Hindlimb muscle (tissue), 1 donor: ENCODE measurements around the gene CAMSAP2. TPM values are rescaled to one million over a fixed set of nuclear protein-coding genes. Genes with fewer than 3 reads are reported as not detected.

ENCODE experiments used
- DNase-seq: peaks from one replicate; pipeline ENCODE4 v3.0.0-alpha.2; 2013
- polyA plus RNA-seq: library from polyadenylated mRNA; unstranded; fragments of 120-200 nt; gene quantifications from one replicate; pipeline ENCODE4 v1.2.1, GENCODE V29; 2013; ENCODE audit not compliant: insufficient read length

The CAMSAP2 gene
- 16.4 TPM for polyA plus RNA-seq

- DNase-seq = peak; percentile 92
Measured at GRCh38 chr1:200738327-200738948, at the start of gene CAMSAP2. Gene CAMSAP2 (plus strand): TSS chr1:200738893. CDS start chr1:200739828, 935 bp downstream.

GRCh38 chr1:200692316-200692715 is 46.4 kb upstream of the CAMSAP2 start:
- no peak for DNase-seq

- no peak for DNase-seq
Measured at GRCh38 chr1:200693327-200693726, 45.4 kb upstream of the CAMSAP2 start.

- no peak for DNase-seq
Measured at GRCh38 chr1:200694738-200695137, 44.0 kb upstream of the CAMSAP2 start.

GRCh38 chr1:200699871-200700270 is 38.8 kb upstream of the CAMSAP2 start:
- DNase-seq = no peak

GRCh38 chr1:200704986-200705500 is 33.6 kb upstream of the CAMSAP2 start:
- no peak for DNase-seq

- no peak for DNase-seq
Measured at GRCh38 chr1:200706111-200706814, 32.4 kb upstream of the CAMSAP2 start.

- DNase-seq = no peak
Measured at GRCh38 chr1:200707116-200707515, 31.6 kb upstream of the CAMSAP2 start.

- DNase-seq = no peak
Measured at GRCh38 chr1:200708161-200708560, 30.5 kb upstream of the CAMSAP2 start.

- DNase-seq = no peak
Measured at GRCh38 chr1:200708769-200709168, 29.9 kb upstream of the CAMSAP2 start.

- DNase-seq = no peak
Measured at GRCh38 chr1:200710166-200710565, 28.5 kb upstream of the CAMSAP2 start.

- no peak for DNase-seq
Measured at GRCh38 chr1:200714504-200715187, 24.0 kb upstream of the CAMSAP2 start.

- no peak for DNase-seq
Measured at GRCh38 chr1:200720199-200720598, 18.5 kb upstream of the CAMSAP2 start.

- no peak for DNase-seq
Measured at GRCh38 chr1:200724064-200724463, 14.6 kb upstream of the CAMSAP2 start.

GRCh38 chr1:200727257-200727656 is 11.4 kb upstream of the CAMSAP2 start:
- no peak for DNase-seq

GRCh38 chr1:200729863-200730262 is 8.8 kb upstream of the CAMSAP2 start:
- DNase-seq = no peak

GRCh38 chr1:200731654-200732332 is 6.9 kb upstream of the CAMSAP2 start:
- DNase-seq = no peak

- DNase-seq = no peak
Measured at GRCh38 chr1:200732438-200732837, 6.3 kb upstream of the CAMSAP2 start.

GRCh38 chr1:200733907-200734306 is 4.8 kb upstream of the CAMSAP2 start:
- no peak for DNase-seq

GRCh38 chr1:200737647-200738291 is 924 bp upstream of the CAMSAP2 start:
- no peak for DNase-seq

GRCh38 chr1:200738949-200739651 is 407 bp downstream of the CAMSAP2 start:
- DNase-seq = peak; percentile 87
